ENCODE measurements around the gene ECHDC1.
A peak's percentile ranks its signal among the peaks of the same experiment; 100 is the strongest.
"Not testable (repeated sequence)": the region's sequence is repeated elsewhere in the genome, so short reads cannot be mapped to it uniquely, and the experiment has no call there.

The ECHDC1 gene

GRCh38 chr6:127342946-127343808 is at the start of gene ECHDC1:
ECHDC1 (minus strand) TSS chr6:127343609; CDS start chr6:127331028, 12,581 bp downstream.
- peak; percentile 61 to 67 for DNase-seq (ENCODE audit: low read depth in 2 of 2)

DNA sequence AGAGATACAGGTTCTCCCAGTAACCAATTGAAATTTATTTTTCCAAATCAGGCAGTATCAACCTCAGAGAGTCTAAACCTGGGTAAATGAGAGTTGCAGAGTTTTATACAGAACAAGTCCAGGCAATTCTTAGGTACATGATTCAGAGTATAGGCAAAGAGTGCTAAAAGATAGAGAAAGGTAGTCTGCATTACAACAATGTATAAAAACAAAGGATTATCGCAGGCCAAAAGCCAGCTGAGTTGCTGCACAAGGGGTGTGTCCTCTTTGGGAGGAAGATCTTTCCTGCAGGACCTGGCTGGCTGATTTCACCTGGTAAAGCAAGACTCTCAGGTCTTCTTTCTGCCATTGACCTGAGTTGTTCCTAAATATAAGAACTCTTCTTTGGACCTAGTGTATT is 48.9 kb upstream of the ECHDC1 start:
- DNase-seq (ENCODE audit: low read depth in 2 of 2): no peak

DNA sequence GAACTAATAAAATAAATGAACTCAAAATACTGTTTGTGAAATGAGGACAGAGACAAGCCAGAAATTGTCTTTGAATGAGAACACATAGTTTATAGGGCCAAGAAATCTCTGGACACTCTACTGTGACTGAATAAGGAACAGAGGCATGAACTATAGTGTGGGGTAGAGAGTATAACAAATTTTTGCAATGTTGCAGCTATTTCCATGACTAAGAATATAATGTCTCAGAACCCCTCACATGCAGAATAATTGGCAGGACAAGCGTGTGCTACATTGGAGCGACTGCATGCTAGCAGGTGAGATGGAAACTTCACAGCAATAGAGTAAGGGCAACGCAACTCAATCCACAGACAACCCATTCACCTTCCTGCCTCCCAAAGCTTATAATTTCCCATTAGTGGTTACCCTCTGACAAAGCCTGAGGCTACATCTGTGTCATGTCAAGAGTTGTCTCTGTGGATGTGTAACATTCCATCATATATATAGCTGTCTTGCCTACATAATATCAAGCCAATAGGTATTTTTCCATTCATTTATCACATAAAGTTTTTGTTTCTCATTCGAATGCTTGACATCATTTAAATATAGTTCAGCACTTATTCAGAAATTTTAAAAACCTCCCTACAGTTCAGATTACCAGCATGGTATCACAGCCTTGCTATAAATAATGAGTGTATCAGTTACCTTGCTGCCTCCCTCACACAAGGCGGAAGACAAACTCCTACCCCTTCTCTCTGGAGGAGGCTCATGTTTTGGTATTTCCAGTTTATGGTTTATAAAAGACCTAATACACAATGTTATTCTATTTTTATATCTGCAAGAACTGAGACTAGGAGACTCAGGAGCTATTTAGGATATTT is 47.9 kb upstream of the ECHDC1 start:
- DNase-seq (ENCODE audit: low read depth in 2 of 2): no peak

GRCh38 chr6:127389706-127390105 is 46.3 kb upstream of the ECHDC1 start:
- DNase-seq (ENCODE audit: low read depth in 2 of 2): no peak

DNA sequence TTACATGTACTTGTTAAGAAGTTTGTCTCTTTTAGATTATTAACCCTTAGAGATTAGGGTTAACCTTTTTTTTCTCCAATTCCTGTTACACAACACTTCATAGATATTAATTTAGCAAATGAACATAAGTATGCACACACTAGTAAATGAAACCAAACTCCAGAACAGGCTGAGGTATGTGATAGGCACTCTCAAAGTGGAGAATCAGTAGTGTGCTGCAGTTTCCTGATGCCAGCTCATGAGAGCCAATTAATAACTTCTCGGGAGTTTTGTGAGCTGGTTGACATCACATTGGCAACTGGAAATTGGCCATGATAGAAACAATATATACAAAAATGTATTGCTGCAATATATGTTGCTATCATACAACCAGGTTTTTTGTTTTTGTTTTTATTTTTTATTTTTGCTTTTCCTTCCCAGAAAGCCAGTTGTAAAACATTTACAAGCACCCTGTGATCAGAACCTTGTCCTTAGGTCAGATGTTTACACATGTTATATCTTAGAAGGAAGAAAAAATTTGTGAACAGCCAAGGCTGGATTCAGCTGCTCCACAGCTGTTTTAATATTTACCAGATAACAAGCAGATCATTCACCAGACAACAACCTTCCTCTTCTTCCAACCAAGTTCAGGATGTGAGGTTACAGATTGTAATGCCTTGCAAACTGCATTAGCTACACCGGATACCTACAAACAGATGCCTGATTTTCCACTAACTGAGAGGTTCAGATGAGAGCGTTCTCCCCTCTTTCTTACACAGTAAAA is 42.4 kb upstream of the ECHDC1 start:
- no peak for DNase-seq (ENCODE audit: low read depth in 2 of 2)

DNA sequence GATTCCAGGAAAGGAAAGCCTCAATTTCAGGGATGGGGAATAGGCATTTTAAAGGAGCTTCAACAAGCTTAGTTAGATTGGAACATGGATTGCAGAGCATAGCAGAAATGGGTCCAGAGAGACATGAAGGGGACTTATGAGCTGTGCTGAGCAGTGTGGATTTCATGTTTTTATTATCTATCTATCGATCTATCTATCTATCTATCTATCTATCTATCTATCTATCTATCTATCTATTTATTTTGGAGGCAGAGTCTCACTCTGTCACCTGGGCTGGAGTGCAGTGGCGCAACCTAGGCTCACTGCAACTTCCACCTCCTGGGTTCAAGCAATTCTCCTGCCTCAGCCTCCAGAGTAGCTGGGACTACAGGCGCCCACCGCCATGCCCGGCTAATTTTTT is 41.4 kb upstream of the ECHDC1 start:
- DNase-seq (ENCODE audit: low read depth in 2 of 2): not testable (repeated sequence)

- DNase-seq (ENCODE audit: low read depth in 2 of 2): no peak
These were observed 40.6 kb upstream of the ECHDC1 start for GRCh38 chr6:127383988-127384387.

GRCh38 chr6:127382413-127382812 is 39.0 kb upstream of the ECHDC1 start:
- DNase-seq (ENCODE audit: low read depth in 2 of 2): no peak

- DNase-seq (ENCODE audit: low read depth in 2 of 2): no peak
These were observed 38.0 kb upstream of the ECHDC1 start for GRCh38 chr6:127381384-127381783.

DNA sequence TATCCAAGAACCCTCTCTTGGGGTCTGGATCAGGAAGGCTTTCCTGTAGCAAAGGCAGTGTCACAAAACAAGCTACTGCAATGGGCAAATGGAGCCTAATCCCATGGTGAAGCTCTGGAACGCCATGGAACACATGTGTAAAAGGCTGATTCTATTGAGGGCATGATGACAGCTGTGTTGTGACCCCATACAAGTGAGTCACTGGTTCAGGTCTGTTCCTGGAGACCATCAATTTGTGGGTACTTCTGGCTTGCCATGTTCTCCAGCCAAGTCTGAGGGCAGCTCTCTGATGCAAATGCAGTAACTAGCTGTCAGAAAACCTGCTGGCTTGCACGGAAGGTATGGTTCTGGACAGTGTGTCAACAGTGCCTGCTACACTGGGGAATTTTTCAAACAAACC is 33.3 kb upstream of the ECHDC1 start:
- DNase-seq (ENCODE audit: low read depth in 2 of 2): no peak

GRCh38 chr6:127367023-127367375 is 23.6 kb upstream of the ECHDC1 start:
- no peak for DNase-seq (ENCODE audit: low read depth in 2 of 2)

DNA sequence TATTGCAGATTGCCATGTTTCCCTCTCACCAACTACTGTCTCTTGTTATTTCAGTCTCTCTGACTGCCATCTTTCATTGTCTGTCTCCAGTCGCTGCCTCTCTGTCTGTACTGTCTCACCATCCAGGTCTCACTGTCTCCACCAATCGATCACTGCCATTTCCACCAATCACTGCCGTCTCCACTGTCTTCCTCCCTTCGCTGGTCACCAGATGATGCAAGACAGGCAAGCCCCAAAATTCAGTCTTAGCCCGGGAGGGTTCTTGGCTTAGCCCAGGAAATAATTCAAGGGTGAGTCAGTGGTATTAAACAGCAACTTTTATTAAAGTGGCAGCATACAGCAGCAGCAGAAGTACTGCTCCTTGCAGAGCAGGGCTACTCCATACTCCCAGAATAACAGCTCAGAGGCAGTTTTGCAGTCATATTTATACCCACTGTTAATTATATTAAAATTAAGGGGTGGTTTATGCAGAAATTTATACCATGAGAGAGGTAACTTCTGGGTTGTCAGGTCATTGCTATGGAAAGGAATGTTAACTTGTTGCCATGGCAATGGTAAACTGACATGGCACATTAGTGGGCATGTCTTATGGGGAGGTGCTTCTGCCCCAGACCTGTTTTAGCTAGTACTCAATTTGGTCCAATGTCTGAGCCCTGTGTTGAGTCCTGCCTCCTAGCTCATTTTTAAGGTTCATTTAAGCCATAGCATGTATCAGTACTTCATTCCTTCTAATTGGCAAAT is 23.0 kb upstream of the ECHDC1 start:
- no peak for DNase-seq (ENCODE audit: low read depth in 2 of 2)

DNA sequence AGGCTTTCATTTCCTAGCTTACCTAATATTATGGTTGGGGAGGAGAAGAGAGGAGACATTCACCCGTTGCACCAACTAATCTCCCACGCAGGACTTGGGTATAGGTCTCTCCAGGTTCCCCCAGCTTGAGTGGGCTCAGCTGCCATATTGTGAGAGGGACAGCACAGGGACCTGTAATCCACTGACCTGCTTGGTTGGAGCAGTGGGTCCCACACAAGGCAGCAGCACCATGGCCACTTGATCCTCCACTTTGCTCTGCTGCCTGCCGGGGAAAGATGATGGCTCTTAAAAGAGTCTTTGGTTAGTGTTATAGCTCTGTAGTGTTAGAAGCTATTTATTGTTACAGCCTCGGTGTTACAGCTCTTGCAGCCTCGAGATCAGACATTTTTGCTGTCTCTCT is 22.5 kb upstream of the ECHDC1 start:
- no peak for DNase-seq (ENCODE audit: low read depth in 2 of 2)

DNA sequence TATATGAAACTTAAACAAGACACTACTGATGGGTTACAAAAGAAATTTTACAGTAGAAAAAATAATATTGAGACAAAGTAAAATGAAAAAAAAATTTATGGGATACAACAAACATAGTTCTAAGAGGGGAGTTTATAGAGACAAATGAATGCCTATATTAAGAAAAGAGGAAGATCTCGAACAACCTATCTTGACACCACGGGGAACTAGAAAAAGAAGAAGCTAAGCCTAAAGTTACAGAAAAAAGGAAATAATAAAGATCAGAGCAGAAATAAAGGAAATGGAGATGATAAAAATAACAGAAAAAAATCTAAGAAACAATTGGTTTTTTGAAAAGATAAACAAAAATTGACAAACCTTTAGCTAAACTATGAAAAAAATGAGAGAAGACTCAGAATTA is 9.1 kb upstream of the ECHDC1 start:
- DNase-seq (ENCODE audit: low read depth in 2 of 2): no peak

DNA sequence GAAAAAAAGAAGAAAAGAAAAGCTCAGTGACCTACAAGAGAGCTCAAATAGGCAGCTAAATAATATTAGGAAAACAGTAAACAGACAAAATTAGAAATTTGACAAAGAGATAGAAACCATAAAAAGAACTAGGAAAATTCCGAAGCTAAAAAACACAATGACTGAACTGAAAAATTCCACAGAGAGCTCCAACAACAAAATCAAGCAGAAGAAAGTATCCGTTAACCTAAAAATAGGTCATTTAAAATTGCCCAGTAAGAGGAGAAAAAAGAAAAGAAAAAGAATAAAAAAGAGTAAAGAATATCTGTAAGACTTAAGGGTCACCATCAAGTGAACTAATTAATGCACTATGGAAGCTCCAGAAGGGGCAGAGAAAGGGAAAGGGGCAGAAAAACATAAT is 6.6 kb upstream of the ECHDC1 start:
- no peak for DNase-seq (ENCODE audit: low read depth in 2 of 2)

DNA sequence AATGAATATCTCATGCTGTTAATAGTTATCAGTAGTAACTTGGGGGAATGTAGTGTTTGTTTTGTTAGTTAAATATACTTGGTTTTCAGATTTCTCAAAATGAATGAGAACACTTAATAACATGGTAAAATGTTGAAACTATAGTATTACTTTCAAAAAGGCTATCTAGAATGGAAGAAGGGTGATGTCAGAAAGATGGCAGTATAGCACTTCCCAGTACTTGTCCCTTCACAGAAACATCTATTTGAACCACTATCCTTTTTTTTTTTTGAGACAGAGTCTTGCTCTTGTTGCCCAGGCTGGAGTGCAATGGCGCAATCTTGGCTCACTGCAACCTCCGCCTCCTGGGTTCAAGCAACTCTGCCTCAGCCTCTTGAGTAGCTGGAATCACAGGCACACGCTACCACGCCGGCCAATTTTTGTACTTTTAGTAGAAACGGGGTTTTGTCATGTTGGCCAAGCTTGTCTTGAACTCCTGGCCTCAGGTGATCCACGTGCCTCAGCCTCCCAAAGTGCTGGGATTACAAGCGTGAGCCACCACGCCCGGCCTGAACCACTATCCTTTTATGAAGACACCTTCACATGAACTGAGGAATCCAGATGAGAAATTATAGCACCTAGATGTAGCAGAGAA is 4.7 kb upstream of the ECHDC1 start:
- no peak for DNase-seq (ENCODE audit: low read depth in 2 of 2)

DNA sequence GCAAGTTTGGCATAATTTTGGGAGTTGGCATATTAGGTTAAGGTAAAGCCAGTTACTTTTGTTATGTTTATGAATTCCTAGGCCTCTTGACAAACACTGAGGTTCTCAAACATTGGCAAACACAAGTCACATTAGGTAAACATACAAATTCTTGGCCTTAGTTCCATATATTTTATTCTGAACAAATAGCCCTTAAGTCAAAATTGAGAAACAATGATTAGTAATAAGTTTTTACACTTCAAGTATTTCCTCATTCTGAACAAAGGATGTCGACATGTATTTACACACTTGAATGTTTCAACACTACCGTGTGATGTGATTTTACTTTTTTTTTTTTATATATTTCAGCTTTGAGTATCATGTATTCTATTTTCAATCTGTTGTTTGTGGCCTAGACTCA is 3.8 kb upstream of the ECHDC1 start:
- DNase-seq (ENCODE audit: low read depth in 2 of 2): no peak

DNA sequence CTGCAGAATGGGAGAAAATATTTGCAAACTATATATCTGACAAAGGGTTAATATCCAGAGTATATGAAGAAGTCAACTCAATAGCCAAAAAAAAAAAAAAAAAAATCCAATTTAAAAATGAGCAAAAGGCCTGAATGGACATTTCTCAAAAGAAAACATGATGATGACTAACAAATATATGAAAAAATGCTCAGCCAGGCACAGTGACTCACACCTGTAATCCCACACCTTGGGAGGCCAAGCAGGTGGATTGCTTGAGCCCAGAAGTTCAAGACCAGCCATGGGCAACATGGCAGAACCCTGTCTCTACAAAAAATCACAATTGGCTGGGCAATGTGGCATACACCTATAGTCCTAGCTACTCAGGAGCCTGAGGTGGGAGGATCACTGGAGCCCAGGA is 2.1 kb upstream of the ECHDC1 start:
- DNase-seq (ENCODE audit: low read depth in 2 of 2): no peak

DNA sequence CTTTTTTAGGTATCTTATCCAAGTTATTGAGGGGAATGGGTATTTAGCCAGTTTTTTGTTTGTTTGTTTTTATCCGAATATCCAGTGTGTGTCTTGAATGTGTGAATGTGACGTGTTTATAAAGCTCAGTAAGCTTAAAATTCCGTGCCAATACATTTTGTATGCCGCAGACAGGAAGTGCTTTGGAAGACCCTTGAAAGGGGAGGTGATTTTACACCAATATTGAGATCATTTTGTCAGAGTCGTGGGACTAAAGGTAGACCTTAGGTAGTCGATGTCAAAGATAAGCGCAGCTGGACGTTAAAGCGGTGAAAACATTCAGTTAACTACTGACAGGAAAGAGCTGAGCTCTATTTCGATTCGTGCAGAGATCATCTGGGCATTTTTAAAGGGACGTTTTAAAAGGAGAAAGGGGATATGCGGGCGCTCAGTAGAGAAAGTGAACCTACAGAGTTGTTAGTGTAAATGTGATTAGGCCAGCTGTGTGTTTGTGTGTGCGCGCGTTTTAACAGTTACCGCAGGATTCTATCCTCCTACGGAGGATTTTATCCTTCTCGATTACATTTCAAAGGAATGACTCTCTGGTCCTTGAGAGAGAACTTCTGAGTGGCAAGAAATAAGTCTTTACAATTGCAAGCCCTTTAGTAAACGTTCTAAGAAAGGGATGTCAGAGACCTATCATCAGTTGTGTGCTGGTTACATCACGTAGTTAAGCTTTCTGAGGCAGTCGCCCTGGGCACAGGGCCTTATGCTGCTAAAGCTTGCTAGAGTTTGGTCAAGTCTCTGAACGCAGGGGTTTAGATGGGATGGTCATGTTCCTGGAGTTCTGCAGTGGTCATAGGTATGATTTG is 625 bp upstream of the ECHDC1 start:
- no peak for DNase-seq (ENCODE audit: low read depth in 2 of 2)

- DNase-seq (ENCODE audit: low read depth in 2 of 2): no peak
These were observed 988 bp downstream of the ECHDC1 start for GRCh38 chr6:127342296-127342945.
